HG03039 (cell line): ENCODE data around the gene EDN2.

Experiments used
- ATAC-seq: cut with Tn5 transposase; IDR thresholded peaks from one replicate; pipeline ENCODE4 v1.9.1; 2021; ENCODE audit warnings: mild to moderate bottlenecking, moderate library complexity; ENCODE audit not compliant: unreplicated experiment

EDN2 gene

DNA sequence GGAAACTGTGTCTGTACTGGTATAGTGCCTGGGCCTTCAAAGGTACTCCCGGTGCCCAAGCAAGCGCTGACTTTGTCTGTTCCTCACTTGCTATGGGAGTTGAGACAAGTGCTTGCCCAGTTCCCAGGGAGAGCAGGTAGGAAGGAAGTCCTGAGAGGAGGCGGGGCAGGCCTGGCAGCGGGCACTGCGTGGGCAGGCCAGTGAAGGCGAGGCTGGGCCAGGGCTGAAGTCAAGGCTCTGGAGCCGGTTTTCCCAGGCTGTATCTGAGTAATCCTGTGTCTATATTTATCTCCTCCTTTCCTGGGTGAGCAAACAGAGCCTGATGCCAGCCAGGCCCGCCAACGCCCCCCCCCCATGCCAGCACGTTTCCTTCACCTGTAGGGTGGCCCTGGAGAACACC, 15.9 kb upstream of the EDN2 start:
- ATAC-seq = no peak

DNA sequence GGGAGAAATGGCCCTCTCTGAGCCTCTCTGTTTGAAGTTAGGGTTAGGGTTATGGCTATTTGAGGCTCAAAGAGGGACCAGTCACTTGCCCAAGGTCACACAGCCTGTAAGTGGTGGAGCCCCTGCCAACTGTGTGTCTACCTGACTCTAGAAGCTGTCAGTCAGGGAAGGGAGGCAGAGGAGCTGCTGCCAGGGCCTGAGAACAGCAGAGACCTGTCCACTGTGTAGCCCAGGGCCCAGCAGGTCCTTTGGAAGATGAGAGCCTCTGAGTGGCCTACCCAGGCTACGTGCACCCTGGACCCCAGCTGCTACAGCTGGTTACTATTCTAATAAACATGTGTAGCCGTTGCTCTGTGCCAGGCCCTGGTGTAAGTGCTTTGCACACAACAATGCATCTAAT, 15.1 kb upstream of the EDN2 start:
- no peak for ATAC-seq

DNA sequence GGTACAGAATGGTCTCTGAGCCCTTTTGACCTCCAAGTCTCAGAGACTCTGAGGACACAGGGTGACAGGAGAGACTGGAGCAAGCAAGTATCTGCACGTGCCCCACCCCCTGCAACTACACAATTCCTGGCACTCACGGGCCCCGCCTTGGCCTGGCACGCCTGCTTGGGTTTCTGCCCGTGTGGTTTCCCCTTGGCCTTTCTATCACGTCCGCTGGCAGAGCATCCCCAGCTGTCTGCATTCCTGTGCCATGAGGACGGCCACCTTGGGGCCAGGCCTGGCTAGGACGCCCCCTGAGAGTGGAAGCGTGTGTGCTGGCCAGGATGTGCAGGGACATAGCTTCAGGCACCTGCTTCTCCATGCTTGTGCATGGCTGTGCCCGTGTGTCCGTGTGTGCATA, 14.3 kb upstream of the EDN2 start:
- ATAC-seq = no peak

DNA sequence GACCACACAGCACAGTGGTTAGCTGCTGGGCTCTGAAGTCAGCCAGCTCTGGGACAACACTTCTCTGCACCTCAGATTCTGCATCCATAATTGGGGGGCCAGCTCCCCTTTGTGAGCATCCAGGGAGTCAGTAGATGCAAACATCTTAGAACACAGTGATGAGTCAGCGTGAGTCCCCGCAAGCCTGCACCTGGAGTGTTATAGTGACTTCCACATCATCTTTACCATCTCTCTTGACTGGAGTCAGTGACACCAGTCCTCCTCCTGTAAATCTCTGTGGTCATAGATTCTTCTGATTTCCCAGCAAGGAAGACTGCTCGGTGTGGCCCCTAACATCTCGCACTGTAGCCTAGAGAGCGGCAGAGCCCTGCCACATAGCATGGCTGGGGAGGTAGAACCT, 13.9 kb upstream of the EDN2 start:
- no peak for ATAC-seq

DNA sequence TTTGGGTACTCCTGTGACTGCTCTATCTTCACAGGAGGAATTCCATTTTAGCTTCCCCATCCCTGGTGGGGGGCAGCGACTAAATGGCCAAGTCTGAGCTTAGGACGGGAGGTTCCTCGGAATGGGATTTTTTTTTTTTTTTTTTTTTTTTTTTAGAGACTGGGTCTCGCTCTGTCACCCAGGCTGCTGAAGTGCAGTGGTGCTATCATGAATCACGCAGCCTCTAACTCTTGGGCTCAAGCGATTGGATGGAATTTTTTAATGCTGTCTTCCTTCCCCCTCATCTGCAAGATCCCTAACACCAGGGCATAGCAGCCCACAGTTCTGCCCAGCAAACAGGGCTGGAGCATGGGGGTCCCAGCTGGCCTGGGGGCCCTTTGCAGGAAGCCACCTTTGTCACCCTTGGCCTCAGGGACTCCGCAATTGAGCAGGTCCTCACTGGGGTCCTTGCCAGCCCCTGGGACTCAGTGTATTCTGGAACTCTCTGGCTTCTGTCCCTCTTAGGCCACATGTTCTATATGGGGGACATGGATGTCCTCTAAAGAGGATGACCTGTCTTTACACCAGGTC, 13.1 kb upstream of the EDN2 start:
- ATAC-seq = no peak

DNA sequence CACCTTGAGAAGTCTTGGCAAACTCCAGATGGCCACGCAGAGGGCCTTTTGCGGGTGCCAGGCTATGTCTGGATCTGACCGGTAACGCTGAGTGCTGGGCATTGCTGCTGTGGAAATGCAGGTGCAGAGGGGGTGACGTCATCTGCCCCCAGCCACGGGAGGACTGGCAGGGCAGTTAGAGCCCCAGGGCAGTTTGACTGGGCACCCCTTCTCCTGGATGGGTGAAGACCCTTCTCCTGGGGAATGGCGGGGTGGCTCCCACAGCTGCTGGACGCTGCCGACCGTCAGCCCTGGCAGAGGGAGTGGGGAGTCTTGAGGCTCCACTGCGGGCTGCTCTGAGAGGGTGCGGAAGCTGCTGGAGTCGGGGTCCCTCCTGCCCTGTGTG, 12.6 kb upstream of the EDN2 start:
- ATAC-seq = no peak

DNA sequence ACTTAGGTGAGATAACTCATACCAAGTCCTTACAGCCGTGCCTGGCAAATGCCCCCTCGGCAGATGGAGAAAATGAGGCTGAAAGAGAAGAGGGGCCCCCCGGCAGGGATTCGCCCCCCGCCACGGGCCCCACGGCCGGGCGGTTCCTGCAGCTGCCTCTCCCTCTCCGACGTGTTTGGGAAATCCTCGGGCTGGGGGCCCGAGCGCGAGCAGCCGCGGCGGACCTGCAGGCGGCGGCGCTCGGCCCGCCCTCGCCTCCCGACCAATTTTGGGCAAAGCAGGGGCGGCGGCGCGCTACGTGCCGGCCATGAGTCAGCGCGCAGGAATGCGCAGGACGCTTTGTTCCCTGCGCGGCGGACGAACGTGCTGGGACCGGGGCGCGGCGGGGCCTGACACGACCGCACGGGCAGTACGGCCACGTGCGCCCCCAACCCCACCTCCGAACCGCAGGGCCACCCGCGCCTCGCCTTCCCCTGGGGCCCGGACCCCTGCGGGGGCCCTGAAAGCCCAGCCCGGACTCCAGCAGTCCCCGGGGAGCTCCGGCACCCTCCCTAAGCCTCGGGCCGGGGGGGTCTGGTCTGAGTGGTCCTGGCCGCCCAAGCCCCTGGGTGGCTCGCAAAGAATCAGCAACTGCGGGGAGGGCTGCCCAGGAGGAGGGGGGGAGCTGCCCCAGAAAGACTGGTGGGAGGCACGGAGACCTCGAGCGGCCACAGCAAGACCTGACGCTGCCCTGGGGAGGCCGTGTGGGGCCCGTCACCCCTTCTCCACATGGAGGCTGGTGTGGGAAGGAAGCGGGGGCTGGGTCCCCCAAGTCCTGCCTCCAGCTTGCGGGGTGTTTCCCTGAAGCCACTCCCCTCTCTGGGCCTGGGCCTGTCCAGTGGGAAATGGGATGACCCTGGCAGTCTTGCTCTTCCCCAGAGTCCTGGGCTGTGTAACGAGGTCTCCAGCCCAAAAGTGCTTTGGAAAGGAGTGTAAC, 11.9 kb upstream of the EDN2 start:
- ATAC-seq = no peak

DNA sequence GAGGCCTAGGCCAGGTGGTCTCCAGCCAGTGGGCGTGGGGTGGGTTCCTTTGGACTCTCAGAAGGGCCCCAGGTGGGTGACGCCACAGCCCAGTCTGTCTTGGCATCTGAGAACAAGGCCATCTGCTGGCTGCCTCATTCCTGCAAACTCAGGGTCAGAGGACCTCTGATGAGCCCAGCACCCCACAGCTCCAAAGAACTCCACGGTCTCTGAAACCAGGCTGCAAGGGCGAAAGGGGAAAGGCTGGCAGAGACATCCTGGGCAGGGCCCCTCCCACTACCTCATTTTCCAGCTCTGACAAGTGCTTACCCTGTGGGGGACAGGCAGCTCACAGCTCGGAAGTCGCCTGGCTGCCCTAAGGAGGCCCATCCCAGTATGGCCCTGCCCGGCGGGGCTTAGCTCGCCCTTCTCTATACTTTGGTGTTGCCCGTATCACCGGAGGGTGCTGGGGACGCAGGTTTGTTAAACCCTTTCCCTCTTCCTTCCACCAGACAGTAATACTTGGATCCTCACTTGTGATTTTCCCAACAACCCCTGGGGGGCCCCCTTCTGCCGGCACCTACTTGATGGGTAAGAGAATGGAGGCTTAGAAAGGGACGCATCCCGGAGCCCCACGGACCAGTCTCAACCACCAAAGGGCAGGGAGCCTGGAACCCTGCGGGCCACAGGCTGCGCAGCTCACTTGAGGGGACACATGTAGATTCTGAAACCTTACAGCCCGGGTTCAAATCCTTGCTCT, 10.9 kb upstream of the EDN2 start:
- no peak for ATAC-seq

DNA sequence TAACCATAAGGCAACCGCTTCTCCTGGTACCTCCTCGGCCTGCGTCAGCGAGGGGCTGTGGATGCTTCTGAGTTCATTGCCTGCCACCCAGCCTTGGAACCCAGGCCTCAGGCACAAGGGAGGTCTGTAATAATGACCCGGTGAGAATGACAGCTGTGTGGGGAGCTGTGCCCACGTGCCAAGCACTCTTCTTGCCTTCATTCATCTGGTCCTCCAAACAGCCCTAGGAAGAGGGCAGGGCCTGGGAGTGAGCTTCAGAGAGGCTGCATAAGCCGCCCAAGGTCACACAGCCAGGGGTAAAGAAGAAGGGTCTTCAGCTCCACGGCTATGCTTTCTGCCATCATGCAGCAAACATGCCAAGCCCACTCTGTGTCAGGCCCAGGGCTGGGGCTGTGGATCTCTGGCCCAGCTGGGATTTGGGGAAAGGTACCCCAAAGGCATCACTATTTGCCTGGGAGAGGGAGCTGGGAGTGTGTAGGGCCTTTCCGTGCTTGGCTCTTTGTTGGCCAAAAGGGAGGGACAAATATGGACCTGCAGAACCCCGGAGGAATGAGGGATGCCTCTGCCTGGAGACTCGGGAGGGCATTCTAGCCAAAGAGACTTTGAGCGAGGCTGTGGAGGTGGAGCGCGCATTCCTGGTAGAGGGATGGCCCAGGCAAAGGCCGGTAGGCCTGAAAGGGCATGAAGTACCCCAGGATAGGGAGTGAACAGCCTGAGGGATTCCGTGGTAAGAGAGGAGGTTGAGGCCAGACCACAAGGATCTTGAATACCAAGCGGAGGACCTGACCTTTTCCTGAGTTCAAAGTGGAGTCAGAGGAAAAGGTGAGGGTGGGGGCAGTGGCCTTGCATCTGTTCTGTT, 10.1 kb upstream of the EDN2 start:
- ATAC-seq = no peak

DNA sequence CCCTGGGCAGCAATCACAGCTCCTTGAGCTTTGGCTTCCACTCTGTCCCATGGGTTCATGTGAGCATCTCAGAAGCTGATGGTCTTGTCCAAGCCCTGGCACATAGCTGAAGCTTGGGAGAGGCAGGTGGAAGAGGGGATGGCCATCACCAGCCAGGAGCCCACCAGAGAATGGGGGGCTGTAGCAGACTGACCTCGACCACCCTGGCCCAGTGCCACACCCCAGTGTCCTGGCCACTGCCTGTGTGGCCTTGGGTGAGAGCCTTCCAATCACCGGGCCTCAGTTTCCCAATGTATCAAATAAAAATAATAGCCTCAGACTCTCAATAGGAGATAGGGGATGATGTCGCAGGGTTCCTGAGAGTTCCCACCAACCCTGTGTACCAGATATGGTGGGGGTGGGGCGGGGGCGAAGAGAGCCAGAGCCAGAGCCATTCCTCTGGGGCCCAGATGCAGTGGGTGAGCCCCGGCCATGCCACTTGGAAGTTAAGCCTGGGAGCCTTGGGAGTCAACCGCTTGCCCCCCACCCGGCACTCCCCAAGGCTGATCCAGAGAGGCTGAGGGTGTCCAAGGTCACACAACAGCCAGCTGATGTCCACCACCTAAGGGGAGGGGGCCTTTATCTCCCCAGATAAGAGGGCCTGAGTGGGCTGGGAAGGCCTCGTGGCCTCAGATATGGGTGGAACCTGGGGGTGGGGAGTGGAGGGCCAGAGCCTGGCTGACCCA, 9.3 kb upstream of the EDN2 start:
- no peak for ATAC-seq

DNA sequence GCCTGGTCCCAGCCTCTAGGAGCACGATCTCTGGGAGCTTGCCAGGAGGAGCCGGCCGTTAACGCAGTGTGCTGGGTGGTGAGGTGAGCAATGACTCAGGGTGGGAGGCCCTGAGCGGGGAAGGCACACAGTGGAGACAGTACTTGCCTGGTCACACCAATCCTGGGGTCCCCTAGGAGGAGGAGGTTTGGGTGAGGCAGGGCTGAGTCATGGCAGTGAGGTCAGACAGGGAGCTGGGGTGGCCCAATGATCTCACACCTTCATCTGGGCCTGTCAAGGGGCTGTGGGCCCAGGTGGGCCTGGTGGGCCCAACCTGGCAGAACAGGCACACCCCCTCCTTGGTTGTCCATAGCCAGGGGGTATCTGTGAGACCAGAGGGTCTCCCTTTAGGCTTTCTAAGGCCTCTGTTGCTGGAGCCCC, 8.6 kb upstream of the EDN2 start:
- ATAC-seq = no peak

DNA sequence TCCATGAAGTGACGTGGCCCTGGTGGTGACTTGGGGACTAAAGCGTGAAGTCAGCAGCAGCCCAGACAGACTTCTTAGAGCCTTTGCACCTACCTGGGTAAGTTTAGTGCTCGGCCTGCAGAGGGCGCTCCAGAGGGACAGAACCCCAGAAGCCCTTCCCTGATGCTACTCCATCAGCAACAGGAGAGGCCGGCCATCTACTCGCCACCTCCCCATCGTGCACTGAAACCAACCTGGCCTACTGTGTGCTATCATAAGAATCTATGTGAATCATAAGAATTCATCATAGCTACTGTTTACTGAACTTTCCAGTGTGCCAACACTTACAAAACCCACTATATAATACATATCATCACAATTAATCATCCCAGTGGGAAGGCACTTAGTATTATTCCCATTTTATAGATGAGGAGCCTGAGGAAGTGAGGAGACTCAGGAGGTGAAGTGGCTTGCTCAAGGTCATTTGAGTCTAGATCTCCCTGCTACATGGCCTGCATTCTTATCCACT, 7.9 kb upstream of the EDN2 start:
- no peak for ATAC-seq

DNA sequence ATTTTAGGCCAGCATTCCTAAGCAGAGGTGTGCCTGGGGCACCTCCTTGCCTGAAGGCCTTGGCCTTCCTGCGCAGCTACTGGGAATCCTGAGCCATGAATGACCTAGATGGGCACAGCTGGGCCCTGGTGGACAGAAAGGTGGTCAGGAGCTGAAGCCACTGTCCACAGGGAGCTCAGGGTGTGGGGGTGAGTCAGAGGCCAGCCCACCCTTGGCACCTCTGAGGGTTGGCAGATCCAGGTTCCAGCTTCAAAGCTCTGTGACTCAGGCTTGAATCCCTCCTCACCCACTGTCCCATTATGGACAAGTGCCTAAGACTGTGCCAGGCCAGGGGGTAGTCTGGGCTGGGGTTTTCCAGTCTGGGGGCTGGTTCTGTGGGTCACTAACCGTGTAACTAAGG, 6.4 kb upstream of the EDN2 start:
- ATAC-seq = no peak

DNA sequence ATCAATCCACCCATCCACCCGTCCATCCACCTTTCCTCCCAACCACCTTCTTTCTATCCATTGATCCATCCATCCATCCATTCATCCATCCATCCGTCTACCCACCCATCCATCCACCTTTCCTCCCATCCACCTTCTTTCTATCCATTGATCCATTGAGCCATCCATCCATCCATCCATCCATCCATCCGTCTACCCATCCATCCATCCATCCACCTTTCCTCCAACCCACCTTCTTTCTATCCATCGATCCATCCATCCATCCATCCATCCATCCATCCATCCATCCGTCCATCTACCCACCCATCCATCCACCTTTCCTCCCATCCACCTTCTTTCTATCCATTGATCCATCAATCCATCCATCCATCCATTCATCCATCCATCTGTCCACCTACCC, 5.1 kb upstream of the EDN2 start:
- ATAC-seq = no peak

DNA sequence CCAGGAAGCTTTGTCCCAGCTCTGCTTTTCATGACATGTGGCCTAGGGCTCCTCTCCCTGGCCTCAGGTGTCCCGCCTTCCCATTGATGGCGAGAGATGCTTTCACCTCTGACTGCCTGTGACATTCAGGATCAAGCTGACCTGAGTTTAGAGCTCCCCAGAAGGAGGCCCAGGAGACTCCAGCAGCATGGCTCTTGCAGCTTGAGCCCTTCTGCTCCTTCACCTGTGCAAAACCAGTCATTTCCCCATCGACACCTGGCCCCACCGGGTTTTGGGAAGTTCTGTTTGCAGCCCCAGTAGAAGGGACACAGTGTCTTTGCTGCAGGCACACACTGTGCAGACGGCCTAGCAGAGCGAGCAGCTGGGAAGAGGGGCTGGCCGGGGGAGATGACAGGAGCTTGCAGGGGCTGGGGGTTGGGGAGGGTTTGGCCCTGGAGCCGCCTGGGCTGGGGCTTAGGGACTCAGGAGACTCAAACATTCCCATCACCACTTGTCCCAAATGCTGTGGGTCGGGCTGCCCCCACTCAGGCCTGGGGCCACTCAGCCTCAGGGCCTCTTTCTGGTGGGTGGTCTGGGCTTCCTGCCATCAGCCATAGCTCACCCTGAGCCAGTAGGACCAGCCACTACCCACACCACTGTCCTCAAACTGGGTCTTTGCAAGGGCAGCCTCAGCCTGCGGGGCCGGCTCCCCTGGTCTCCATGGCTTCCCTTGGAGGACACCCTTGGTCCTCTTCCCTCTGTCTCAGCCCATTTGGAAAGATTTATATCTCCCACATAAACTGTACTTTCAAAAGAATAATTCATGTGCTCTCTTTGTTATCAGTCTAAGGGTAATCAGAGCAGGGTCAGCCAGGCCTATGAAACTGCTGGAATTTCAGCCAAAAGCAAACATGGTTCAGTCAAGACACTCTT, 3.8 kb upstream of the EDN2 start:
- no peak for ATAC-seq

DNA sequence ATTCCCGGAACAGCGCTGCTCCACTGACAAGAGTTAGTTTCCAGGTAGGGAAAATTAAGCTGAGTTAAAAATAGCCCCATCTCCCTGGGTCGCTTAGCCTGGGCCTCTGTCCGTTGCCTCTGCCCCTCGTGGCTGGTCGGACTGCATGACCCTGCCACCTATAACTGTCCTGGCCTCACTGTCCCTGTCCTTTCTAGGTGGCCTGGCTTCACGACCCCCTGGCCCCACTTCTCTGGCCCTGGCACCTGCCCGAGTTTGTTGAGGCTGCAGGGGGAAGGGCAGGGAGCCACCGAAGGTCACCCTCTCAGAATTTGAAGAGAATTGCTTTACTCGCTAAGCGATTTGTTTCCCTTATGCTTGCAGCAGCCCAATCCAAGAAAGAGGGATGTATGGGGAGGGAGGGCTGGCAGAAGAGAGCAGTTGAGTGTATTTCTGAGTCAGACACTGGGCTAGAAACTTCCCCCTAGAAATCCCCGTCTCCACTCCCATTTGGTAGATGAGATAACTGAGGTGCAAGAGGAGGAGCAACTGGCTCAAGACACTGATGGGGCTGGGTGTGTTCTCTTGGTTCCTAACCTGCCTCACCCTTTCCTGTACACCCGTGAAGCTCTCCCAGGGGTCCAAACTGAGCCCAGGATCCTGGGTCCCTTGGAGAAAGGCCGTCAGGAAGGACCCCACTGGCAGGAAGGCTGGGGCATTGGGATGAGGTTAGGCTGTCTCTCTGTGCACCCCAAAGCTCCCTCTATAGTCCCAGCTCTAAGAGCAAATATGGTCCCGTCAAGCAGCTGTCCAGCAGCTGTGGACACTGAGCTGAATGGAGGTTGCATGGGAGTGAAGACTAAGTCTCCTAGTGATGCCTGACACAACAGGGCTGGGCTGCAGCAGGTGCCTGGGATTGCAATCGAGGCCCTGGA, 2.9 kb upstream of the EDN2 start:
- ATAC-seq = no peak

DNA sequence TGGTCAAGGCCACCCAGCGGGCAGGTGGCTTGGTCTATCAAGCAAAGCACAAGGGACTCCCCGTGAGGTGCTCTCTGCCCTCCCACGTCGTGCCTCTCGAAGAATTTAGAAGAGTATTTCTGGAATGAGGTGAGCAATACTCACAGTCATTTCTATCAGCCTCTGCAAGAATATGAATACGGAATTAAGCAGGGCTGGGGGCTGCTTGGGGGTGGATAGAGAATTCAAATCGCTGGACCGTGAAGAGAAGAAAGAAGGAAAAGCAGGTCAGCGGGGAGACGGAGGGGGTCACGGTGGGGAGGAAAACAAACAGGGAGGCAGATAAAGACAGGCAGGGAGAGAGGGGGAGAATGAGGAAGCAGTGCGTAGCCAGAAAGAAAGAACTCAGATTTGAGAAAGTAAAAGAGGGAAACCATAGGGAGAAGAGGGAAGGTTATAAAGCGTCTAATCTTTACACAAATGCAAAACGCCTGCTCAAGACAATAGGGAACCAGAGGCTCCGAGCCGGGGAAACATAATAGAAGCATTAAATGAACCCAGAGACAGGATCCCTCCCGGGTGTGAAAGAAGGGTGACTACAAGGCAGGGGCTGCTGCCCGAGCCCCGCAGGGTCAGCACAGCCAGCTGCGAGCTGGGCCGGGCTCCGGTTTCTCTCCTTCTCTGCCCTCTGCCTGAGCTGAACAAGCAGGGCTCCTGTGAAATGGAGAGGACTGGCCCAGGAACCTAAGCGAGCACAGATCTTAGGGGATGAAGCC, 2.1 kb upstream of the EDN2 start:
- ATAC-seq = no peak
